Urinary bladder (tissue), 4 donors: ENCODE data around the gene ANKS1A. TPM values are rescaled to one million over a fixed set of nuclear protein-coding genes. Genes with fewer than 3 reads are reported as not detected.

ENCODE experiments used
- DNase-seq: peaks from one replicate; pipeline ENCODE4 v3.0.0-alpha.2; 2015; ENCODE audit errors: extremely low spot score
- H3K27ac ChIP-seq: one replicate; pipeline ENCODE4 v1.5.1; 2013; ENCODE audit warnings: low read depth, mild to moderate bottlenecking, moderate library complexity
- H3K36me3 ChIP-seq: one replicate; pipeline ENCODE4 v1.6.1; 2013; ENCODE audit warnings: mild to moderate bottlenecking, moderate library complexity; ENCODE audit not compliant: insufficient read depth
- H3K4me1 ChIP-seq: one replicate; pipeline ENCODE4 v1.6.1; 2013; ENCODE audit warnings: mild to moderate bottlenecking, moderate library complexity; ENCODE audit not compliant: insufficient read depth
- H3K4me3 ChIP-seq: one replicate; pipeline ENCODE4 v1.5.1; 2013; ENCODE audit warnings: low read depth, low read length
- WGBS: extraction: QIAGEN DNeasy Blood & Tissue Kit; methylation state at CpG from one replicate; pipeline ENCODE4 v1.1.7; 2013; 5-methylcytosine and 5-hydroxymethylcytosine counted together
- polyA plus RNA-seq: library from polyadenylated mRNA; stranded (reverse); fragments of 200-250 nt; gene quantifications from one replicate; pipeline ENCODE4 v1.2.3, GENCODE V29; 2013
- total RNA-seq: library from RNA; depleted of rRNA; stranded (reverse); fragments of >200 nt; gene quantifications from one replicate; pipeline ENCODE4 v1.2.3, GENCODE V29; 2014
- donor health status: healthy with polysubstance abuse.
- donor health status: healthy.

Gene ANKS1A
- total and polyA plus RNA-seq, 2 donors, result 21.9 to 38.0 TPM

- Histone ChIP-seq H3K27ac (no peak overlapping the region), H3K36me3 (peaks cover 8% of the 10 kb centered on the region), H3K4me3 (no peak overlapping the region), H3K4me1 (no peaks in the 10 kb centered on the region)
- peak; percentile 53 for DNase-seq
- WGBS, result 81% methylated on average over 17 of the region's 17 CpGs
Measured at GRCh38 chr6:35076997-35077712, 188.1 kb downstream of the ANKS1A start.

GRCh38 chr6:35077713-35078105 is 188.7 kb downstream of the ANKS1A start:
- peaks cover 8% of the 10 kb centered on the region for H3K36me3 ChIP-seq
- WGBS, result 83% methylated on average over 11 of the region's 11 CpGs
- no peaks in the 10 kb centered on the region for H3K4me1 ChIP-seq
- no peak overlapping the region for H3K4me3 ChIP-seq
- DNase-seq, result no peak
- no peak overlapping the region for H3K27ac ChIP-seq

- H3K4me1 ChIP-seq, result no peaks in the 10 kb centered on the region
- 94% methylated on average over 20 of the region's 20 CpGs for WGBS
- H3K4me3 ChIP-seq, result no peak overlapping the region
- peaks cover 10% of the 10 kb centered on the region for H3K36me3 ChIP-seq
- DNase-seq, result no peak
- H3K27ac ChIP-seq, result no peak overlapping the region
Measured at GRCh38 chr6:35078226-35078850, 189.3 kb downstream of the ANKS1A start.

GRCh38 chr6:35078896-35079295 is 189.8 kb downstream of the ANKS1A start:
- WGBS, result 95% methylated on average over 11 of the region's 11 CpGs
- no peak overlapping the region for H3K27ac ChIP-seq
- H3K4me1 ChIP-seq, result no peaks in the 10 kb centered on the region
- no peak overlapping the region for H3K4me3 ChIP-seq
- H3K36me3 ChIP-seq, result peaks cover 10% of the 10 kb centered on the region
- no peak for DNase-seq

- no peak overlapping the region for H3K4me3 ChIP-seq
- WGBS, result 93% methylated on average over 23 of the region's 23 CpGs
- no peak for DNase-seq
- no peak overlapping the region for H3K27ac ChIP-seq
- H3K36me3 ChIP-seq, result peaks cover 10% of the 10 kb centered on the region
- no peaks in the 10 kb centered on the region for H3K4me1 ChIP-seq
Measured at GRCh38 chr6:35079311-35080000, 190.4 kb downstream of the ANKS1A start.

- no peaks in the 10 kb centered on the region for H3K4me1 ChIP-seq
- no peak for DNase-seq
- peaks cover 10% of the 10 kb centered on the region for H3K36me3 ChIP-seq
- H3K27ac ChIP-seq, result no peak overlapping the region
- no peak overlapping the region for H3K4me3 ChIP-seq
- 91% methylated on average over 13 of the region's 13 CpGs for WGBS
Measured at GRCh38 chr6:35080016-35080680, 191.1 kb downstream of the ANKS1A start.

- Histone ChIP-seq H3K4me1 (no peaks in the 10 kb centered on the region), H3K4me3 (no peak overlapping the region), H3K27ac (no peak overlapping the region), H3K36me3 (peaks cover 10% of the 10 kb centered on the region)
- no peak for DNase-seq
- WGBS, result 90% methylated on average over 21 of the region's 21 CpGs
Measured at GRCh38 chr6:35080821-35081425, 191.9 kb downstream of the ANKS1A start.

GRCh38 chr6:35081426-35081851 is 192.4 kb downstream of the ANKS1A start:
- peaks cover 10% of the 10 kb centered on the region for H3K36me3 ChIP-seq
- H3K4me3 ChIP-seq, result no peak overlapping the region
- DNase-seq, result no peak
- H3K27ac ChIP-seq, result no peak overlapping the region
- WGBS, result 62% methylated on average over 13 of the region's 13 CpGs
- H3K4me1 ChIP-seq, result no peaks in the 10 kb centered on the region

- WGBS, result 79% methylated on average over 19 of the region's 19 CpGs
- Histone ChIP-seq H3K4me1 (no peaks in the 10 kb centered on the region), H3K36me3 (peaks cover 10% of the 10 kb centered on the region), H3K27ac (no peak overlapping the region), H3K4me3 (no peak overlapping the region)
- no peak for DNase-seq
Measured at GRCh38 chr6:35082046-35082732, 193.1 kb downstream of the ANKS1A start.

- WGBS, result 92% methylated on average over 13 of the region's 13 CpGs
- no peaks in the 10 kb centered on the region for H3K4me1 ChIP-seq
- H3K36me3 ChIP-seq, result peaks cover 10% of the 10 kb centered on the region
- H3K4me3 ChIP-seq, result no peak overlapping the region
- no peak overlapping the region for H3K27ac ChIP-seq
- no peak for DNase-seq
Measured at GRCh38 chr6:35082733-35083403, 193.8 kb downstream of the ANKS1A start.

GRCh38 chr6:35083507-35083906 is 194.5 kb downstream of the ANKS1A start:
- no peak for DNase-seq
- 87% methylated on average over 9 of the region's 9 CpGs for WGBS
- no peak overlapping the region for H3K27ac ChIP-seq
- H3K4me1 ChIP-seq, result no peaks in the 10 kb centered on the region
- H3K36me3 ChIP-seq, result peaks cover 10% of the 10 kb centered on the region
- no peak overlapping the region for H3K4me3 ChIP-seq

- Histone ChIP-seq H3K4me3 (no peak overlapping the region), H3K27ac (no peak overlapping the region), H3K36me3 (peaks cover 10% of the 10 kb centered on the region), H3K4me1 (no peaks in the 10 kb centered on the region)
- DNase-seq, result no peak
- 86% methylated on average over 14 of the region's 14 CpGs for WGBS
Measured at GRCh38 chr6:35084041-35084491, 195.0 kb downstream of the ANKS1A start.
